GM21528 (cell line): ENCODE measurements around the gene ALDH9A1.

ENCODE experiments used
- ATAC-seq: cut with Tn5 transposase; IDR thresholded peaks from one replicate; pipeline ENCODE4 v1.9.1; 2021; ENCODE audit warnings: mild to moderate bottlenecking, moderate library complexity; ENCODE audit not compliant: unreplicated experiment, low FRiP score

Gene ALDH9A1

DNA sequence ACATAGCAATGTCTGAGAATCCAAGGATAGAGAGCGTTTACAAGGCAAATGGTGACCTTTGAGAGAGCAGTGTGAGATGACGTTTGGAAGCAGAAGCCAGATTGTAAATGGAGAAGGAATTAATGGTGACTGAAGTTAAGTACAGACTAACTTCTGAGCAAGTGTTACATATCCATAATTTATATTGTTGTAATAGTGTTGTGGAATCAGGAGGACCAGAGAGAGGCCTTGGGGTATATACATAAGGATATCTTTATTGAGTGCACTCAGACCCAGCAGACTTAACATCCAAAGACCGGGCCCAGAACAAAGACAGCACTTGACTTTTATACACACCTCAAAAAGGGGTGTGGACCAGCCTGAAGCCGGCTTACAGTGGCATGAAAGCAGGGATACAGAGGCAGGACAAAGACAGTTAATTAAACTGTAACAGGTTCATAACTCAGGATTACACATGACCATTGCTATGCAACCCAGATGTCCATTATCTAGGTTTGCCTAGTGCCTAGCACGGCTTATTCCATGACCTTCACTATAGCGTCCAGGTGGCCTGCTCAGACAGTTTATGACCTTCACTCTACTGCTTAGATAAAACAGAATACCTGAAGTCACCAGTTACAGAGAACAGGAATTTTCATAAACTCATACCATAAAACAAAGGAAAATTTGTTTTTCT lies 70.1 kb downstream of the ALDH9A1 start:
- no peak for ATAC-seq

DNA sequence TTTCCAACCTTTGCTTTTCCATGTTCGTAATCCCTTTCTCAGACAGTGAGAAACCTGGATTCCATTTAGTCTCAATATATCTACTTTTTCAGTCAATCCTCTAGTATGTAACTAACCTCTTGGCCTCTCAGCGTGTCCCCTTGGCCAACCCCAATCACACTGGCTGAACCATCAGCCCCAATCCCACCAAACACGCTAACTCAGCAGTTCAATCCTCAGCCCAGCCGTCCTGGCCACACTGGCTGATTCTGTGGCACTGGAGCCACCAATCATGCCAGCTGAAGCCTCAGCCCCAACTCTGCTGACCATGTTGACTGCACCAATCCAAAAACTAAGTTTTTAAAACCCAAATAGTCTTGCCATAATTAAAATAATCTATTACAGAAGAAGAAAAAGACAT lies 73.9 kb downstream of the ALDH9A1 start:
- ATAC-seq = no peak

DNA sequence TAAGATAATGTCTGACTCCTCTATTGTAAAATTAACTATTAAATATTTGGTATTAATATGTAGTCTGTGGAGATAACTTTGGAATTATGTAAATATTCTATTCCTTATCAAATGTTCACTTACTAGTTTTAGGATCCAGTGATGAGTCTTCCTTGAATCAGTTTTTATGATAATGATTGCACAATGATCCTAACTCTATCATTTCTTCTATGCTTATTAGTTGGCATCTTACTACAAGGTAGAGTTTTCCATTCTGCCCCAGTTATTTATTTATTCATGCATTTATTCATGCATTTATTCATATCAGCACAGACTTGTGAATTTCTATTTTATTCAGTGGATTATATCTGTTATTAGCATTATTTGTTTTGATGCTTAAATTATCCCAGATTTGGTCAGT lies 74.7 kb downstream of the ALDH9A1 start:
- no peak for ATAC-seq

DNA sequence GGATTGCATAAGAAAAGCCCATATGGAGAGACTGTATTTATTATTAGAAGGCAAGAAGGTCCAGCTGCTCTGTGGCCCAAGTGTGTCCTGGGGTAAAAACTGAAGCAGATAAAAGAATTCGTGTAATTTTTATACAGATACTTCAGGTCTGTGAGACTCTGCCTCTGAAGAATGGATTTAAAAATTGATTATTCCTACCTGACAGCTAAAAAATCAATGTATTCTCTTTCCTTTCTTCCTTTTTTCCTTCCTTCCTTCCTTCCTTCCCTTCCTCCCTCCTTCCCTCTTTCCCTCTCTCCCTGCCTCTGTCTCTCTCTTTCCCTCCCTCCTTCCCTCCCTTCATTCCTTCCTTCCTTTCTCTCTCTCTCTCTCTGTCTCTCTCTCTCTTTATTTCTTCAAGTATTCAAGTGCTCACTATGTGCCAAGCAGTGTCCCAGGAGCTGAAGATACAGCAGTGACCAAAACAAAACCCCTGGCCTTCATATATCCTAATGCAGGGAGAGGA lies 78.7 kb downstream of the ALDH9A1 start:
- no peak for ATAC-seq

DNA sequence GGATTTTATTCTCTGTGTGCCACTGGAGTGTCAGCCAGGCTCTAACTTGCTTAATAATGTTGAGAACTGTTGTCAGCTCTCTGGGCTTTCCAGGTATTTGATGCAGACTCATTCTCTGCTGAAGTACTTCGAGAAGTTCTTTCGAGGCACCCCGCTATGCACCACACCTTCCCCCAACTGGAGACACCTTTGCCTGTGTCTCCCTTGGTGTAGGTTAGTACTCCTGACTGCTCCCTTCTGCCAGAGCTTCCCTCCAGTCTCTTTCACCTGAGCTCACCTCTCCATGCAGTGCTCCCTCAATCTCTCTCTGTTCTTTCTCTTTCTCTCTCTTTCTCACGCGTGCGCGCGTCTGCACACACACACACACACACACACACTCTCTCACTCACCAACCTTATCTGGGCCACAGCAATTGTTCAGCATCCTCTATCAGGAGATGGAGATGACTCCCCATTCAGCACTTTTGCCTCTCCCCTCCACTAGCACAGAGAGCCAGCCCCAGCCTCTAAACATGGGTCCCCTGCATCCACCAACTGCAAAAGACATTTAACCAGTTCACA lies 81.3 kb downstream of the ALDH9A1 start:
- no peak for ATAC-seq

DNA sequence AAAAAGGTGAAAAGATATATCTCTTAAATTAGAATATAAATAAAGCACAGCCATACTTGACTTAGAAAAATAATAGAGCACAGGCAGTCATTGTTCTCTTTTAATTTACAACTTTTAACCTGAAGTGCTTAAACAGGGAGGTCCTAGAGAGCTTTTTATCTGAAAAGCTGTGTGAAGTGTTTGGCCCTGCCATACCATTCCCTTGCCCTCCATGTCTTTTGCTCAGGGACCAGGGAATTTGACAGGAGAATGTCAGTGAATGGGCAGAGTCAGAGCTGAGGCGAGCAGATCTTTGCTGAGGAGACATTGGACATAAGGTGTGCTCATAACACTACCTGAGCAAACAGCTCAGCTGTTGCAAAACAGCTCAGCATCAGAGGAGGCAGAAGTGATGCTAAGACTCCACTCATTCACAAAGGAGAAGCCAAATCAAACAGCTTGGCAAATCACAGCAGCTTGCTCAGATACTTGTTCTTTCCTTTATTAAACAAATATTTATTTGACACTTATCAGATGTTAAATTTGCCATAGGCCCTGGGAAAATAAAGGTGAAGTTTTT lies 82.2 kb downstream of the ALDH9A1 start:
- ATAC-seq = no peak
